Smooth muscle cell of the pulmonary artery (primary cell): Measurements from ENCODE around the gene CHD1L. TPM values are rescaled to one million over a fixed set of nuclear protein-coding genes. Genes with fewer than 3 reads are reported as not detected.

Source experiments
- total RNA-seq: library from RNA; depleted of rRNA; stranded (reverse); fragments of >200 nt; gene quantifications from 2 replicates; pipeline ENCODE4 v1.2.3, GENCODE V29; 2014

CHD1L gene
- total RNA-seq = 34.3 and 46.3 TPM in 2 replicates

DNA sequence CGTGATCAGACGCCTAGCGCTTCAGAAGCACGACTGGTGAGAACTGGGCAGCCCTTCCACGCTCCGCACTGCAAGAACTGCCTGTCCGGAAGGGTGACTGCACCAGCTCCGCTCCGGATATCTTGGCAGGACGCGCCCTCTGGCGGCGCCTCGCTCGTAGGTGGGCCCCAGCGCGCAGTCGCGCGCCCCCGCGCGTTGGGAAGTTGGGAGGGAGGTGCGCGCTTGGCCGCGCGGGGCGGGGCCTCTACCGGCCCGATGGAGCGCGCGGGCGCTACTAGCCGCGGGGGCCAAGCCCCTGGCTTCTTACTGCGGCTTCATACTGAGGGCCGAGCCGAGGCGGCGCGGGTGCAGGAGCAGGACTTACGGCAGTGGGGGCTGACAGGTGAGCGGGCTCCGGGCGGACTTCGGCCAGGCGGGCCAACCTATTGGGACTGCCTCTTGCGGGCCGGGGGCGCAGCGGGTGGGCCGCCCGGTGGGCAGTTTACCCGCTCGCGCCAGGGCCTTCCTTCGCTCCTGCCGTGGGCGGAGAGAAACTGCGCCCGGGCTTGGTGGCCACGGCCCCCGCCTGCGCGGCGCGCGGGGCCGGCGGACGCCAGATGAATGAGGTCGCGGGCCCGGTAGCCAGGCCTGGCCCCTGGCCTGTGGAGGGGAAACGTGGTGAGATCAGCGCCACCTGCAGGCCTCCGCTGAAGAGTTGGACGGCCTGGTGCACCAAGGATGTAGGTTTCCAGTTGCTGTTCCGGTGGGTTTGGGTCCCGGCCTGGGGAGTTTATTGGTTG lies at the start of gene CHD1L:
Gene CHD1L, plus strand, starts transcription at position 236 of the 779 bp plus-strand sequence. Its CDS starts 20 bp downstream, at position 256.

DNA sequence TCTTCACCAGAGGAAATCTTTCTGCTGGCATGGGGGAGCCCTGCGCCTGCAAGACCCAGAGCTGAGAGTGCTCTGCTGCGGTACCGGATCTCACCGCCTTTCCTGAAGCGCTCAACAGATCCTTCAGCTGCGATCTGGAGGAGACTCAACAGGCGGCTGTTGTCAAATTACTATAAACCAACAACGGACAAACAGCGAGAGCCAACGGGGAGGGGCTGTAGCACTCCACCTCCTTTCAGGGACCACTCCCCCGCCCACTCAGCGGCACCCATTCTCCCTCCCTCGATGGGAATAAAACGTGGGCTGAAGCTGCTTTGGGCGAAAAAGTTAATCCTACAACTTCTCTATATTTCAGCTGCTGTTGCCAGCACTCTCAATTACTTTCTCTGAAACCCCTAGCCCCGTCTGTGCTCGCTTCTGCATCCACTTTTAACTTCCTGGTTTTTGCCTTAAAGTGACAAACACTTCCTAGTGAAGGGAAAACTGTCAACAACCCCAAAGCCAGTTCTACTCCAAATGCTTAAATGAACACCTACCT lies 17.2 kb upstream of the CHD1L start, which contains the start of gene FMO5:
Gene FMO5, minus strand, starts transcription at position 147 of the 538 bp plus-strand sequence. CDS start 310 bp downstream, outside the sequence.

Other genes with a start within 250 kb of the CHD1L start
- gene PRKAB2, start 70.2 kb upstream of the CHD1L start, total RNA-seq = 17.9 and 22.1 TPM in 2 replicates
- 0.43 and 1.4 TPM in 2 replicates for gene FMO5, start 17.3 kb upstream of the CHD1L start, total RNA-seq